Type B pancreatic cell (in vitro differentiated cells): ENCODE results near the gene MYLK. TPM values are rescaled to one million over a fixed set of nuclear protein-coding genes. Genes with fewer than 3 reads are reported as not detected.
A peak's percentile ranks its signal among the peaks of the same experiment; 100 is the strongest.

Experiments
- DNase-seq: peaks from one replicate; pipeline ENCODE4 v3.0.0; 2021; ENCODE audit warnings: mixed read lengths; ENCODE audit not compliant: unreplicated experiment; ENCODE audit errors: extremely low spot score
- H3K27ac Mint-ChIP-seq: 2 replicates; pipeline ENCODE4 v1.8.0; 2021; ENCODE audit warnings: mild to moderate bottlenecking, mixed read lengths
- H3K27me3 Mint-ChIP-seq: 2 replicates; pipeline ENCODE4 v1.8.0; 2021; ENCODE audit warnings: mixed read lengths
- H3K36me3 Mint-ChIP-seq: 2 replicates; pipeline ENCODE4 v1.8.0; 2021; ENCODE audit warnings: mixed read lengths
- H3K4me1 Mint-ChIP-seq: one replicate; pipeline ENCODE4 v1.8.0; 2021; ENCODE audit warnings: mixed read lengths; ENCODE audit not compliant: unreplicated experiment
- H3K4me3 Mint-ChIP-seq: 2 replicates; pipeline ENCODE4 v1.8.0; 2021; ENCODE audit warnings: mild to moderate bottlenecking, mixed read lengths
- H3K9me3 Mint-ChIP-seq: 2 replicates; pipeline ENCODE4 v1.8.0; 2021; ENCODE audit warnings: mixed read lengths
- total RNA-seq: library from RNA; stranded (reverse); gene quantifications from 2 replicates; pipeline ENCODE4 v1.2.1, GENCODE V29; 2021; ENCODE audit warnings: low replicate concordance
- TF ChIP-seq, protein P1 (sequence below): fragments of 200-600 bp; sonication (generic); conservative IDR thresholded peaks from 2 replicates; pipeline ENCODE4 v1.5.0; 2021; ENCODE audit warnings: antibody characterized with exemption, mild to moderate bottlenecking

Gene MYLK
- total RNA-seq, 1 donor from 2014 or later, result 16.8 TPM

DNA sequence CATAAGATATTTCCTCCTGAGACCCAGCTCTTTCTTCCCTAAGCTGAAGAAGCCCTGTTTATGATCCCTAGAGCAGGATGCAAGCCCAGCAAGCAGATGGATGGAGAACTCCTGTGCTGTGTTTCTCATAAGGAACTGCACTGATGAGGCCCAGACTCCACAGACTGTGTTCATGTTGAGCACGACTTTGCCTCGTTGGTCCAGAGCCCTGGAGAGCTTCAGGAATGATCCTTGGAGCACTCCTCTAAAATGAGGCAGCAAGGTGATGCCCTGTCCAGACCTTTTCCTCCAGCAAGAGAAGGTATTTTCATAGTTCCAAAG lies 83.8 kb downstream of the MYLK start:
- peak overlapping the region; percentile 75 for H3K4me3 Mint-ChIP-seq
- no peaks in the 10 kb centered on the region for H3K9me3 Mint-ChIP-seq
- TF ChIP-seq, protein P1, sequence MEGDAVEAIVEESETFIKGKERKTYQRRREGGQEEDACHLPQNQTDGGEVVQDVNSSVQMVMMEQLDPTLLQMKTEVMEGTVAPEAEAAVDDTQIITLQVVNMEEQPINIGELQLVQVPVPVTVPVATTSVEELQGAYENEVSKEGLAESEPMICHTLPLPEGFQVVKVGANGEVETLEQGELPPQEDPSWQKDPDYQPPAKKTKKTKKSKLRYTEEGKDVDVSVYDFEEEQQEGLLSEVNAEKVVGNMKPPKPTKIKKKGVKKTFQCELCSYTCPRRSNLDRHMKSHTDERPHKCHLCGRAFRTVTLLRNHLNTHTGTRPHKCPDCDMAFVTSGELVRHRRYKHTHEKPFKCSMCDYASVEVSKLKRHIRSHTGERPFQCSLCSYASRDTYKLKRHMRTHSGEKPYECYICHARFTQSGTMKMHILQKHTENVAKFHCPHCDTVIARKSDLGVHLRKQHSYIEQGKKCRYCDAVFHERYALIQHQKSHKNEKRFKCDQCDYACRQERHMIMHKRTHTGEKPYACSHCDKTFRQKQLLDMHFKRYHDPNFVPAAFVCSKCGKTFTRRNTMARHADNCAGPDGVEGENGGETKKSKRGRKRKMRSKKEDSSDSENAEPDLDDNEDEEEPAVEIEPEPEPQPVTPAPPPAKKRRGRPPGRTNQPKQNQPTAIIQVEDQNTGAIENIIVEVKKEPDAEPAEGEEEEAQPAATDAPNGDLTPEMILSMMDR, result no peak
- peaks cover 20% of the 10 kb centered on the region for H3K27me3 Mint-ChIP-seq
- peaks cover 35% of the 10 kb centered on the region for H3K4me1 Mint-ChIP-seq
- no peak overlapping the region for H3K27ac Mint-ChIP-seq
- no peak for DNase-seq
- no peaks in the 10 kb centered on the region for H3K36me3 Mint-ChIP-seq

DNA sequence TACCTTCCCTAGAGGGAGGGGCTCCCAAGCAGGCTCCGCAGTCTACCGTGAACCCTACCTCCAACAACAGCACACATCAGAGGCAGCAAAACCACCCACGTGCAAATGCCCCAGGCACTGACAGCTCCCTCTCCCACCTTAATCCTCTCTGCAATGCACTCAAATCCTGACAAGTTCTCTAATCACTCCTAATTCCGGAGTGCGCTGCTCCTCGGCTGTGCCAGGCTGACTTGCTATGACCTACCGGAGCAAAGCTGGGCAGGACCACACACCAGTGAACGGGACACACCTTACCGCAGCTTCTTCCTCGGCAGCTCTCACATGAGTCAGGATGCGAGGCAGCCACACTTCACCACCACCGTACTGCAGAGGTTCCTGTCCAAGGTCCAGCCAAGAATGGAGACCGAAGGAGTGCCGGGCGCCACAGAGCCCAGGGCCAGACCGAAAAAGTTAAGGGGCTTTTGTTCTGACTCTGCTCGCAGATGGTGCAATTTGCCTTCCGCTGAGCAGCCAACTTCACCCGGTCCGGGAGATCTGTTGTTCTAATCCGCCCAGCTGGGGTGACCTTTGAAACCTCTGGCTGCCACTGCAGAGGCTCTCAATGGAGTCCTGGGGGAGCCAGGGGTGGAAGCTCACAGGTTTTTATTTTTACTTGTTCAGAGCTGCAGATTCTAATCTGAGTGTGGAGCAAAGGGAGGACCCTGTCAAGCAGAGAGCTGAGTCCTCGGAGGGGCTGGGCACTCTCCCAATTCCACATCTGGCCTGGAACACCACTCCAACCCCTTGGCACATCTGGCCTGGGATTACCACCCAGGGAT lies 84.4 kb downstream of the MYLK start:
- Mint-ChIP-seq H3K36me3 (no peaks in the 10 kb centered on the region), H3K4me3 (peak overlapping the region; percentile 75), H3K9me3 (no peaks in the 10 kb centered on the region), H3K4me1 (peaks cover 35% of the 10 kb centered on the region), H3K27ac (peak overlapping the region; percentile 9), H3K27me3 (peaks cover 20% of the 10 kb centered on the region)
- TF ChIP-seq, protein P1, result no peak
- no peak for DNase-seq

GRCh38 chr3:123798550-123798949 lies 85.6 kb downstream of the MYLK start:
- H3K36me3 Mint-ChIP-seq, result no peaks in the 10 kb centered on the region
- H3K27me3 Mint-ChIP-seq, result peaks cover 16% of the 10 kb centered on the region
- no peak overlapping the region for H3K27ac Mint-ChIP-seq
- TF ChIP-seq, protein P1, result no peak
- no peak for DNase-seq
- H3K9me3 Mint-ChIP-seq, result no peaks in the 10 kb centered on the region
- H3K4me1 Mint-ChIP-seq, result peaks cover 33% of the 10 kb centered on the region
- H3K4me3 Mint-ChIP-seq, result no peak overlapping the region

DNA sequence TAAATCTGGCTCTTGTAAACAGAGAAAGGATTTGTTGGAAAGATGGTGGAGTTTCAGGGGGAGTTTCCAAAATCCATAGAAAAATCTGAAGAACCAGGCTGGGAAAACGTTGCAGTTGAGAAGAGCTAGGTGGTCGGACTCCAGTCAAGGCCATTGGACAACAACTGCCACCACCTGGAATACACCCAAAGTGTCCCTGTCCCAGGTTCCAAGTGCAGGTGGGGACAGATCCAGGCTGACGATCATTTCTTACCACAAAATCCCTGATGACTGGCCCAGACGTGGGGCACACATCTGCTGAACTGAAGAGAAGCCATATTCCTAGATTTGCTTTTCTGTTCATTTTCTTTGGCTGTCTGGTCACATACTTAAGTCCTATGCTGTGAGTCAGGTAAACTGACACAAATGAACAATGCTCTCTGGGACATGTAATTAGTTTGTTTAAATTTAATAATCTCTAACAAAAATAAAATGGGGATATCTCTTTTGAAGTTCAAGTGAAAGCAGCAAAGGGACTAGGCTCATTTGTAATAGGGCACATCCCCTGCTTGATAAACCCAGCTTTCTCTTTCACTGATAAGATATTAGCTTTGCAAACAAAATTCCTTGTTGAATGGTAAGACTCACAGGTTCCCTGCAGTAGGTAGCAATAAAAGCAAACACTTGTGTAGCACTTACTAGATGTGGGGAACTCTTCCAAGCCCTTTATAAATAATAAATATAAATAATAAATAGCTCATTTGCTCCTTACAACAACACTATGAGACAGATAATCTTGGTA lies 88.5 kb downstream of the MYLK start:
- Mint-ChIP-seq H3K4me3 (no peak overlapping the region), H3K27me3 (peaks cover 21% of the 10 kb centered on the region), H3K27ac (no peak overlapping the region), H3K9me3 (peaks cover 5% of the 10 kb centered on the region), H3K36me3 (no peaks in the 10 kb centered on the region), H3K4me1 (peaks cover 38% of the 10 kb centered on the region)
- DNase-seq, result no peak
- TF ChIP-seq, protein P1, result no peak

DNA sequence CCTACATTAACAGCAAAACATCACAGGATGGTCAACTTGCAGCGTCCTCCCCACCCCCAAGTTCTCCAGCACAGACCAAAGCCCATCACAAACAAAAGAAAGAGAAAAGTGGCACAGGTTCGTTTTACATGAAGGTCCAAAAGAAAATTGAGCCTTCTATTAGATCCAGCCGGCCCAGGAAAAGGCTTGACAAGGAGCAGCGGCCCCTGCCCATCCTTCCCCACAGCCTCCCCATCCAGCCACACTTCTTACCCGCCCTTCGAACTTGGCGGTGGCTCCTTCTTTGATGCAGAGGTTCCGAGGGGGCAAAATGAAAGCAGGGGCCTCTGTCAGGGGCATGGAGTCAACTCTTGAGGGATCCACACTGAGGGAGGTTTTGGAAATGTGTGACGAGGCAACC lies 90.7 kb downstream of the MYLK start:
- H3K4me3 Mint-ChIP-seq, result no peak overlapping the region
- no peak overlapping the region for H3K27ac Mint-ChIP-seq
- peaks cover 11% of the 10 kb centered on the region for H3K27me3 Mint-ChIP-seq
- peaks cover 5% of the 10 kb centered on the region for H3K9me3 Mint-ChIP-seq
- TF ChIP-seq, protein P1, result no peak
- peaks cover 22% of the 10 kb centered on the region for H3K4me1 Mint-ChIP-seq
- H3K36me3 Mint-ChIP-seq, result no peaks in the 10 kb centered on the region
- no peak for DNase-seq
